WERI-Rb-1 (cell line): Measurements from ENCODE around the gene CFAP97D2.
"Not testable (repeated sequence)": the region's sequence is repeated elsewhere in the genome, so short reads cannot be mapped to it uniquely, and the experiment has no call there.

ENCODE experiments used
- DNase-seq: peaks from one replicate; pipeline ENCODE4 v3.0.0-alpha.2; 2020
- H3K27ac ChIP-seq: fragments of 250-450 bp; sonication (Bioruptor Pico); 2 replicates; pipeline ENCODE4 v1.5.1; 2020; ENCODE audit warnings: mild to moderate bottlenecking, moderate library complexity
- H3K27me3 ChIP-seq: fragments of 250-450 bp; sonication (Bioruptor Pico); 2 replicates; pipeline ENCODE4 v1.5.1; 2021; ENCODE audit warnings: mild to moderate bottlenecking, low read depth, moderate library complexity; ENCODE audit not compliant: insufficient read depth, severe bottlenecking
- H3K36me3 ChIP-seq: fragments of 250-450 bp; sonication (Bioruptor Pico); 2 replicates; pipeline ENCODE4 v1.5.1; 2020; ENCODE audit warnings: mild to moderate bottlenecking, moderate library complexity
- H3K4me3 ChIP-seq: 2 replicates; pipeline ENCODE4 v1.5.1; 2011; ENCODE audit warnings: low read depth, mild to moderate bottlenecking, control low read depth, low read length
- H3K9me3 ChIP-seq: fragments of 250-450 bp; sonication (Bioruptor Pico); 2 replicates; pipeline ENCODE4 v1.5.1; 2021; ENCODE audit warnings: mild to moderate bottlenecking, moderate library complexity; ENCODE audit not compliant: severe bottlenecking
- TF ChIP-seq, protein P1 (sequence below): IDR thresholded peaks from 2 replicates; pipeline ENCODE4 v1.5.1; 2011; ENCODE audit warnings: low read depth, mild to moderate bottlenecking, control low read depth, inconsistent platforms, low read length

CFAP97D2 gene

GRCh38 chr13:114259974-114260373, 80.9 kb downstream of the CFAP97D2 start:
- Histone ChIP-seq H3K27me3 (no peaks in the 10 kb centered on the region), H3K4me3 (no peak overlapping the region), H3K9me3 (no peaks in the 10 kb centered on the region), H3K36me3 (peaks cover 87% of the 10 kb centered on the region), H3K27ac (no peak overlapping the region)
- TF ChIP-seq, protein P1, sequence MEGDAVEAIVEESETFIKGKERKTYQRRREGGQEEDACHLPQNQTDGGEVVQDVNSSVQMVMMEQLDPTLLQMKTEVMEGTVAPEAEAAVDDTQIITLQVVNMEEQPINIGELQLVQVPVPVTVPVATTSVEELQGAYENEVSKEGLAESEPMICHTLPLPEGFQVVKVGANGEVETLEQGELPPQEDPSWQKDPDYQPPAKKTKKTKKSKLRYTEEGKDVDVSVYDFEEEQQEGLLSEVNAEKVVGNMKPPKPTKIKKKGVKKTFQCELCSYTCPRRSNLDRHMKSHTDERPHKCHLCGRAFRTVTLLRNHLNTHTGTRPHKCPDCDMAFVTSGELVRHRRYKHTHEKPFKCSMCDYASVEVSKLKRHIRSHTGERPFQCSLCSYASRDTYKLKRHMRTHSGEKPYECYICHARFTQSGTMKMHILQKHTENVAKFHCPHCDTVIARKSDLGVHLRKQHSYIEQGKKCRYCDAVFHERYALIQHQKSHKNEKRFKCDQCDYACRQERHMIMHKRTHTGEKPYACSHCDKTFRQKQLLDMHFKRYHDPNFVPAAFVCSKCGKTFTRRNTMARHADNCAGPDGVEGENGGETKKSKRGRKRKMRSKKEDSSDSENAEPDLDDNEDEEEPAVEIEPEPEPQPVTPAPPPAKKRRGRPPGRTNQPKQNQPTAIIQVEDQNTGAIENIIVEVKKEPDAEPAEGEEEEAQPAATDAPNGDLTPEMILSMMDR = no peak
- DNase-seq = no peak

DNA sequence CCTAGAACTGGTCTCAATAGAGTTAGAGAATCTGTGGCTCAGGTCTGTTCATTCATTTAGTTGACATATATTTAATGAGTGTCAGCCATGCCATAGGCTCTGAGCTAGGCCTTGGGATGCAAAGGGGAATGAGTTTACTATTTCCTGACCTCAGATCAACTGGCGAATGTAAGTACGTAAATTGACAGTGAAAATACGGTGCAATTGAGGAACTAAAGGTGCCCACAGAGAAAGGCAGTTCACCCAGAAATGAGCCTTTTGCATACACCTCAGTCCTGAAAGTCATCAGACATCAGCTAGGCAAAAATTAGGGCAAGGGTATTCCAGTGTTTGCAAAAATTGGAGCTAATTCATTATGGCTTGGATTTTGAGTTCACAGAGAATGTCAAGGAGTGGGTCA, 81.8 kb downstream of the CFAP97D2 start:
- DNase-seq = no peak
- TF ChIP-seq, protein P1 = no peak
- H3K4me3 ChIP-seq = no peak overlapping the region
- no peaks in the 10 kb centered on the region for H3K9me3 ChIP-seq
- no peak overlapping the region for H3K27ac ChIP-seq
- no peaks in the 10 kb centered on the region for H3K27me3 ChIP-seq
- H3K36me3 ChIP-seq = peaks cover 87% of the 10 kb centered on the region

GRCh38 chr13:114261328-114261965, 82.4 kb downstream of the CFAP97D2 start:
- no peaks in the 10 kb centered on the region for H3K9me3 ChIP-seq
- TF ChIP-seq, protein P1 = no peak
- peaks cover 90% of the 10 kb centered on the region for H3K36me3 ChIP-seq
- H3K27ac ChIP-seq = no peak overlapping the region
- DNase-seq = no peak
- H3K27me3 ChIP-seq = no peaks in the 10 kb centered on the region
- H3K4me3 ChIP-seq = no peak overlapping the region

DNA sequence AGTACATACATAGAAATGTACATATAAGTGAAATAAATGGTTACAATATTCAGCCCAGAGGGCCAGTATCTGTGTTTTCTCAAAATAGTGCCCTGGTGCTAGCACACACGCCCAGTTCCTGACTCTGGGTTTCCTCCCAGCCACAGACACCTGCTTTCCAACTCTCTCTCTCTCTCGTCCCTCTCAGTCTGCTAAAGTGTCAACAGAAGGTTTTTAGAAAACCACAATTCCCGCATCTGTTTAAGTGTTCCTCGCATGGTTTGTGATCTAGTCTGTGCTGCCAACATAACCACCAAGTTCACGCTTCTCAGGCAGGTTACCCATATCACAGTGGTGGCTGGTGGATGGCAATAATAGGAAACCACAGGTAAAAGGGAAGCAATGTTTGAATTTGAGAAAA, 84.5 kb downstream of the CFAP97D2 start:
- no peak overlapping the region for H3K27ac ChIP-seq
- TF ChIP-seq, protein P1 = no peak
- H3K4me3 ChIP-seq = no peak overlapping the region
- H3K36me3 ChIP-seq = peaks cover 96% of the 10 kb centered on the region
- H3K9me3 ChIP-seq = no peaks in the 10 kb centered on the region
- no peaks in the 10 kb centered on the region for H3K27me3 ChIP-seq
- DNase-seq = no peak

DNA sequence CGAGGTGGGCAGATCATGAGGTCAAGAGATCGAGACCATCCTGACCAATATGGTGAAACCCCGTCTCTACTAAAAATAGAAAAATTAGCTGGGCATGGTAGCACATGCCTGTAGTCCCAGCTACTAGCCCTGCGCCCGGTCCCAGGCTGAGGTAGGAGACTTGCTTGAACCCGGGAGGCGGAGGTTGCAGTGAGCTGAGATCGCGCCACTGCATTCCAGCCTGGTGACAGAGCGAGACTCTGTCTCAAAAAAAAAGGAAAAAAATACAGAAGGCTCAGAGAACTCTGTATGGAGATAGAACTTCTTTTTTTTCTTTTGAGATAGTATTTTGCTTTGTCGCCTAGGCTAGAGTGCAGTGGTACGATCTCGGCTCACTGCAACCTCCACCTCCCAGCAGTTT, 85.3 kb downstream of the CFAP97D2 start:
- peaks cover 98% of the 10 kb centered on the region for H3K36me3 ChIP-seq
- H3K9me3 ChIP-seq, H3K27me3 ChIP-seq, H3K4me3 ChIP-seq, DNase-seq, H3K27ac ChIP-seq: not testable (repeated sequence)

DNA sequence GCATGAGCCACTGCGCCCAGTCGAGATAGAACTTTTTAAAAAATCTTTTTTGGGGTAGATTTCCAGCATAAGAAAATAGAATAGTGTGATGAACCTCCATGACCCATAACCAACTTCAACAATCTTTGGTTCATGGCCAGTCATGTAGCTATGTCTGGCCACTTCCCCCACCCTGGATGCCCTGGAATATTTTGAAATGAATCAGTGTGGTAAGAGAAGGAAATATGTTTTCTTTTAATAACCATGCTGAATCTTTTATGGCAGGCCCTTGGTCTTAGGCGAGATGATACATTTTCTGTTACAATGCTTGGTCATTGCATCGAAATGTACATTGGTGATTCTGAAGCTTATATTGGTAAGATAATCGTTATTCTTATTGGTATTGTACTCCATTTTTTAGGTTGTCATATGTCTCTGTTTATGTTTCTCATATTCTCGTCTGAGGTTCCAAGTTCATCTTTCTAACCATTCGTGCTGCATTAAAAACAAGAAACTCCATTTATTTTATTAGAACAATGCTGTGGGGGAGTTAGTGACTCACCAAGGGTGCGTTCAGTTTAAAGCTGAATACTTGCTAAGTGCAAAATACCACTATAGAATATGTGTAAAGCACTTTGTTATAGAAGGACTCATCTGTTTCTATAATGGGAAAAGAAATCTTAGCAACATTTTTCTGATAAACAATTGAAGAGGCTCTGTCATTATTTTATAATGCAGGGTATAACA, 86.0 kb downstream of the CFAP97D2 start:
- no peak overlapping the region for H3K4me3 ChIP-seq
- H3K36me3 ChIP-seq = peaks cover 98% of the 10 kb centered on the region
- TF ChIP-seq, protein P1 = no peak
- H3K27me3 ChIP-seq = no peaks in the 10 kb centered on the region
- H3K9me3 ChIP-seq = no peaks in the 10 kb centered on the region
- DNase-seq = no peak
- no peak overlapping the region for H3K27ac ChIP-seq
